Measurements from ENCODE around the gene NEXN.
A peak's percentile ranks its signal among the peaks of the same experiment; 100 is the strongest.

The NEXN gene

DNA sequence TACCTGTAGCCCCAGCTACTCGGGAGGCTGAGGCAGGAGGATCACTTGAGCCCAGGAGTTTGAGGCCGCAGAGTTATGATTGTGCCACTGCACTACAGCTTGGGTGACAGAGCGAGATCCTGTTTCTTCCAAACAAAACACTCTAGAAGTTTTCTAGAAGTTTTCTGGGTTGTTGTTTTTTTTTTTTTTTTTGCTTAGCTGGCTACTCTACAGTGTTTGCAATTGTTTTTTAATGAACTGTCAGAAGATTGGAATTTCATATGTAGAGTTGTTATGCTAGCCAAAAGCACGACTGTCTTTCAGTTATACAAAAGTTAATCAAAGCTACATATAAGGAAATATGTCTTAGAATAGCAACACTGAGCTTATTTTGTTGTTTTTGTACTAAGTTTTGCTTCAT, 30.9 kb upstream of the NEXN start:
- TF ChIP-seq, protein P1, sequence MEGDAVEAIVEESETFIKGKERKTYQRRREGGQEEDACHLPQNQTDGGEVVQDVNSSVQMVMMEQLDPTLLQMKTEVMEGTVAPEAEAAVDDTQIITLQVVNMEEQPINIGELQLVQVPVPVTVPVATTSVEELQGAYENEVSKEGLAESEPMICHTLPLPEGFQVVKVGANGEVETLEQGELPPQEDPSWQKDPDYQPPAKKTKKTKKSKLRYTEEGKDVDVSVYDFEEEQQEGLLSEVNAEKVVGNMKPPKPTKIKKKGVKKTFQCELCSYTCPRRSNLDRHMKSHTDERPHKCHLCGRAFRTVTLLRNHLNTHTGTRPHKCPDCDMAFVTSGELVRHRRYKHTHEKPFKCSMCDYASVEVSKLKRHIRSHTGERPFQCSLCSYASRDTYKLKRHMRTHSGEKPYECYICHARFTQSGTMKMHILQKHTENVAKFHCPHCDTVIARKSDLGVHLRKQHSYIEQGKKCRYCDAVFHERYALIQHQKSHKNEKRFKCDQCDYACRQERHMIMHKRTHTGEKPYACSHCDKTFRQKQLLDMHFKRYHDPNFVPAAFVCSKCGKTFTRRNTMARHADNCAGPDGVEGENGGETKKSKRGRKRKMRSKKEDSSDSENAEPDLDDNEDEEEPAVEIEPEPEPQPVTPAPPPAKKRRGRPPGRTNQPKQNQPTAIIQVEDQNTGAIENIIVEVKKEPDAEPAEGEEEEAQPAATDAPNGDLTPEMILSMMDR (IDR thresholded peaks at IDR 0.05; ENCODE audit: low read depth, low read length): no peak
- peak; percentile 71 to 72 for DNase-seq (ENCODE audit: low read depth in 2 of 2)
- no peak overlapping the region for H3K4me3 ChIP-seq (replicated peaks in 1 of 2; ENCODE audit: low read depth in 2 of 2, low read length in 2 of 2)

DNA sequence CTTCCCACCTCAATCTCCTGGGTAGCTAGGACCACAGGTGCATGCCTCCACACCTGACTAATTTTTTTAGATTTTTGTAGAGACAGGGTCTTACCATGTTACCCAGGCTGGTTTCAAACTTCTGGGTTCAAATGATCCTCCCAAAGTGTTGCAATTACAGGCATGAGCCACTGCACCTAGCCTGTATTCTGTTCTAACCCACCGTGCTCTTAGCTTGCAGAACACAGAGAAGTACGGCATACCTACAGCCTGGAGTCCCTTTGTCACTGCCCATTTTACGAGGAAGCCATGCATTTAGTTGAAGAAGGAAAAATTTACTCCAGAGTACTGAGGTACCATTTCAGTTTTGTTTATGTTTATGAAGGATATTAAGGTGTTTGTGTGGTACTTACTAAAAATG, 29.7 kb upstream of the NEXN start:
- no peak overlapping the region for H3K4me3 ChIP-seq (replicated peaks in 1 of 2; ENCODE audit: low read depth in 2 of 2, low read length in 2 of 2)
- TF ChIP-seq, protein P1 (IDR thresholded peaks at IDR 0.05; ENCODE audit: low read depth, low read length): no peak
- no peak for DNase-seq (ENCODE audit: low read depth in 2 of 2)

DNA sequence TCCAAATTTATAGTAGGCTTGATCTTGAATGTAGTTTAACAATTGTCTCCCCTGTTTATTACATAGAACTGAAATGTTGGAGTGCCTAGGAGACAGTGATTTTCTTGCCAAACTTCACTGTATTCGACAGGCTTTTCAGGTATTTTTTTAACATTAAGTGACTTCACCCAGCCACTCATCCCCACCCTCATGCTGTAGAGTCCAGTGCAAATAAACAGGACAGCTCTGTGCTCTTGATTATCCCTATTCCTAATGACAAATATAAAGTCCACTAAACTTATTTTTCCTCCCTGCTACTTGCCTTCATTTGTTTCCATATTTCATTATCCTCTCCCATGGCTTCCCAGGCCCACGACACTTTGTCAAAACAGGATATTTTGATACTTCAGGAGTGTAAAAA, 29.2 kb upstream of the NEXN start:
- TF ChIP-seq, protein P1 (IDR thresholded peaks at IDR 0.05; ENCODE audit: low read depth, low read length): no peak
- DNase-seq (ENCODE audit: low read depth in 2 of 2): no peak
- no peak overlapping the region for H3K4me3 ChIP-seq (replicated peaks in 1 of 2; ENCODE audit: low read depth in 2 of 2, low read length in 2 of 2)

DNA sequence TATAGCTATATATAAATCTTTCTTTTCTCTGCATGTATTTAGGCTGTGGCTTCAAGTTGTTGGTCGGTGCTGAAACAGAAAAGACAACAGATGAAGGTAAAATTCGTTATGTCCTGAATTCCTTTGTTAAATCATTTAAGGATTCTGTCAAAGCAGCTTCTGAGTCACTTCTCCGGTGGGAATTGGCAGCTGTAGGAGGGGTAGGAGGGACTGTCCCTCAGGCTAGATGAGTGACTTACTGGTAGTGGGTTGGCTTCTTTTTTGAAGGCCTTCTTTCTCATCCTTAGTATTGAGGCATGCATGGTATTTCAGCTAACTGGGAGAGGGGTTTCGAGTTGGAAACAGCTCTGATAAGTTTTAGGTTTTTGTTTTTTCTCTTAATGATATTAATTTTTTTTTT, 22.1 kb upstream of the NEXN start:
- H3K4me3 ChIP-seq (replicated peaks in 1 of 2; ENCODE audit: low read depth in 2 of 2, low read length in 2 of 2): no peak overlapping the region
- TF ChIP-seq, protein P1 (IDR thresholded peaks at IDR 0.05; ENCODE audit: low read depth, low read length): no peak
- DNase-seq (ENCODE audit: low read depth in 2 of 2): peak in 1 of 2 donors; percentile 53

DNA sequence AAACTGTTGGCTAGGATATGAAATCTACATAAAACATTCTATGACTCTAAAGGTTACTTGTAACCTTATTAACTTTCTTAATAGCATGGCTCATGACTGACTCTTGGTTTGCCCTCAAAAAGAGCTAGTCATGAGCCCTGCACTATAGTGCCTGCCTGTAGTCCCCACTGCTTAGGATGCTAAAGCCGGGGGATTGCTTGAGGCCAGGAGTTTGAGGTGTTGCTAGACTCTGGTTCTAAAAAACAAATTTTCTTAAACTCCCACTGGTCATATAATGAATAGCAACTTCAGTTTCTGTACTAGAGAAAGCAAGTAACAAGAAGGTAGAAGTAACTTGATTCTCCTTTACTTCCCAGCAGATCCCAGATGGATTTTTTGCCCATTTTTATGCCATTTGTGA, 15.8 kb upstream of the NEXN start:
- TF ChIP-seq, protein P1 (IDR thresholded peaks at IDR 0.05; ENCODE audit: low read depth, low read length): no peak
- H3K4me3 ChIP-seq (replicated peaks in 1 of 2; ENCODE audit: low read depth in 2 of 2, low read length in 2 of 2): no peak overlapping the region
- DNase-seq (ENCODE audit: low read depth in 2 of 2): no peak

DNA sequence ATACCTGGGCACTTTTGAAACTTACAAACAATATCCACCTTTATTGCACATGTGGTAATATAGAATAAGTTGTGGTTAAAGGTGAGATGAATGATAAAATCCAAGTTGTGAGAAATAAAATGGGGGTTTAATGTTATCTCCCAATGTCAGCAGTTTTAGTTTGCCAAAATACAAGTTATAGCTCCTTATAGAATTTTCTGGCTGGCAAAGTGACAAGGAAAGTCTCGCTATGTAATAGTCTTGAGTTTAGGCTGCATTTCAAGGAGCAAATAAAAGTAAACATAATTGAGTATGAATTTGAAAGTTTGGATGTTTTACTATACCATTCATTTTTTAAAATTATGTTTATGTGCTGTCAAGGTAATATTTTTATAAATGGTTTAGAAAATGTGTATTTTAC, 15.0 kb upstream of the NEXN start:
- no peak for DNase-seq (ENCODE audit: low read depth in 2 of 2)
- H3K4me3 ChIP-seq (replicated peaks in 1 of 2; ENCODE audit: low read depth in 2 of 2, low read length in 2 of 2): no peak overlapping the region
- TF ChIP-seq, protein P1 (IDR thresholded peaks at IDR 0.05; ENCODE audit: low read depth, low read length): no peak

DNA sequence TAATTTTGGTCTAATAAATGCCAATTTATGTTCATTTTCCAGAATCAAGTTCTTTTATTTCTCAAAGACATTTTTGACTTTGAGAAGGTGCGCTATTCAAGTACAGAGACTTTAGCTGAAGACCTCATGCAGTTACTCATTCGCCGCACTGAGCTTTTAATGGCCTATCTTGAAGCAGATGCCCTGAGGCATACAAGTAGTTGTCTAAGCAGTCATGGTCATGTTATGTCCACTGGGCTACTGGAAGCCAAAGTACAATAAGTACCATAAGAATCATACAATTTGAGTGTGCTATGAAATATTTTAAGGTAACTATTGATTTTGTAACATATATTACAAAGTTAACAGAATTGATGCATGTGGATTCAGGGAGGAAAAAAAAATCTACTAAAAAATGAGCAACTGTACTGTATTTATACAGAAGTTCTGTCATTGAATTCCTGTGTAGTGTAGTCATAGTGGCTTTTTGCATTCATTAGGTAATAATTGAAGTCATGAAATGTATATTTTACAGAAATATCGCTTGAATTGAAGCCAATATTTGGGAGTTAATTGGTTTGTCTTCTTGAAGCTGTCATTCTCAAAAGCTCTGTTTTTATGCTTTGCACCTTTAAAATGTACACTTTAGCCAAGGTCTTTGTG, 13.5 kb upstream of the NEXN start:
- TF ChIP-seq, protein P1 (IDR thresholded peaks at IDR 0.05; ENCODE audit: low read depth, low read length): no peak

More for the DNA sequence above, 13.5 kb upstream of the NEXN start:
- peak in 1 of 2 donors; percentile 64 for DNase-seq (ENCODE audit: low read depth in 2 of 2)
- no peak overlapping the region for H3K4me3 ChIP-seq (replicated peaks in 1 of 2; ENCODE audit: low read depth in 2 of 2, low read length in 2 of 2)
